HepG2 (cell line): ENCODE results near the gene SLC50A1. TPM values are rescaled to one million over a fixed set of nuclear protein-coding genes. Genes with fewer than 3 reads are reported as not detected.
A peak's percentile ranks its signal among the peaks of the same experiment; 100 is the strongest.

Experiments used
- ATAC-seq: fragments of 200-7000 bp; cut with Tn5 transposase; 3 replicates; pipeline ENCODE4 v1.9.1; 2020; ENCODE audit warnings: mild to moderate bottlenecking, moderate library complexity
- BruUV-seq: library from RNA; stranded (reverse); fragments of 400-500 nt; replicated peaks from 2 replicates; lab custom pipeline; 2021; lab: Mats Ljungman, UMichigan
- CTCF ChIA-PET: fragments of 300-600 bp; formaldehyde crosslinking; extraction: SDS; loops from one replicate; lab custom pipeline; 2021; ENCODE audit warnings: low total read pairs, inconsistent platforms, low intra/inter-chr PET ratio; lab: Yijun Ruan, JAX
- POLR2A ChIA-PET: fragments of 350-600 bp; sonication (Branson Sonifier 250); formaldehyde crosslinking; loops from one replicate; lab custom pipeline; 2020; ENCODE audit warnings: antibody characterized with exemption, inconsistent platforms; lab: Yijun Ruan, JAX
- DNase-seq: peaks from one replicate; pipeline ENCODE4 v3.0.0-alpha.2; 2015; ENCODE audit warnings: low spot score
- FAIRE-seq: peaks from 3 replicates; lab custom pipeline; 2011; peaks lifted over from hg19 to GRCh38; lab: Jason Lieb, UNC
- H2AFZ ChIP-seq: one replicate; pipeline ENCODE4 v1.6.1; 2011; ENCODE audit warnings: low read length, inconsistent platforms
- H3K27ac ChIP-seq: fragments of 300-600 bp; 3 replicates; pipeline ENCODE4 v1.8.0; 2011; ENCODE audit warnings: mixed run types, mild to moderate bottlenecking, mixed read lengths, low read length, inconsistent platforms; ENCODE audit not compliant: insufficient read depth; ENCODE audit errors: extremely low read length
- H3K27me3 ChIP-seq, 2 experiments: fragments of 200-600 bp in 1 of 2; 2 replicates in 1 of 2; 3 replicates in 1 of 2; pipeline versions ENCODE4 v1.6.0 to v1.8.0; 2011; ENCODE audit warnings: low read length in 2 of 2, mild to moderate bottlenecking in 2 of 2, moderate library complexity in 2 of 2, inconsistent platforms in 1 of 2; ENCODE audit not compliant: insufficient read depth in 2 of 2, control insufficient read depth in 1 of 2
- H3K36me3 ChIP-seq, 2 experiments: fragments of 200-600 bp in 1 of 2; replicated peaks in 1 of 2; 2 replicates in 1 of 2; 3 replicates in 1 of 2; pipeline versions ENCODE4 v1.5.1 to v1.8.0; 2011; ENCODE audit warnings: low read length in 2 of 2, inconsistent platforms in 1 of 2; ENCODE audit not compliant: insufficient read depth in 2 of 2, control insufficient read depth in 1 of 2
- H3K4me1 ChIP-seq: 2 replicates; pipeline ENCODE4 v1.5.1; 2012; ENCODE audit warnings: low read length, inconsistent platforms; ENCODE audit not compliant: insufficient read depth
- H3K4me2 ChIP-seq: 2 replicates; pipeline ENCODE4 v1.6.0; 2011; ENCODE audit warnings: low read depth, low read length, inconsistent platforms
- H3K4me3 ChIP-seq, 3 experiments: fragments of 200-600 bp in 1 of 3; sonication (generic), shearing (Covaris generic) in 1 of 3; replicated peaks in 1 of 3; 2 replicates each; pipeline ENCODE4 v1.5.1; 2011 to 2016; ENCODE audit warnings: low read length in 3 of 3, inconsistent platforms in 2 of 3, low read depth in 2 of 3, mild to moderate bottlenecking in 2 of 3, control low read depth in 1 of 3, mixed read lengths in 1 of 3; ENCODE audit not compliant: insufficient read depth in 1 of 3
- H3K79me2 ChIP-seq: one replicate; pipeline ENCODE4 v1.6.1; 2011; ENCODE audit warnings: low read length, inconsistent platforms; ENCODE audit not compliant: insufficient read depth
- H3K9ac ChIP-seq: 2 replicates; pipeline ENCODE4 v1.6.0; 2011; ENCODE audit warnings: mild to moderate bottlenecking, low read depth, low read length, inconsistent platforms; ENCODE audit not compliant: insufficient read depth
- H3K9me3 ChIP-seq: 2 replicates; pipeline ENCODE4 v1.5.1; 2012; ENCODE audit warnings: mild to moderate bottlenecking, low read length
- H4K20me1 ChIP-seq: 2 replicates; pipeline ENCODE4 v1.6.0; 2011; ENCODE audit warnings: inconsistent platforms, mild to moderate bottlenecking, low read length, moderate library complexity; ENCODE audit not compliant: insufficient read depth
- BCL6 ChIP-seq: IDR thresholded peaks from 2 replicates; pipeline ENCODE4 v1.6.1; 2016; ENCODE audit warnings: missing genetic modification reagents, missing compliant biosample characterization
- CHD4 ChIP-seq: fragments of 200-600 bp; sonication (generic); IDR thresholded peaks from 2 replicates; pipeline ENCODE4 v1.7.0; 2017; ENCODE audit warnings: mild to moderate bottlenecking, low read length, borderline replicate concordance
- DNMT3B ChIP-seq: conservative IDR thresholded peaks from 2 replicates; pipeline ENCODE4 v1.6.1; 2016; ENCODE audit warnings: missing biosample characterization, control low read depth
- ELF3 ChIP-seq: IDR thresholded peaks from 2 replicates; pipeline ENCODE4 v1.6.1; 2016; ENCODE audit warnings: missing genetic modification reagents, missing compliant biosample characterization
- HNRNPL ChIP-seq: fragments of 200-400 bp; formaldehyde crosslinking; IDR thresholded peaks from 2 replicates; pipeline ENCODE4 v1.6.1; 2017; ENCODE audit warnings: mild to moderate bottlenecking, low read depth, low read length
- MYC ChIP-seq: sonication (generic); formaldehyde crosslinking; IDR thresholded peaks from 2 replicates; pipeline ENCODE4 v1.9.0; 2021; ENCODE audit warnings: missing genetic modification reagents, borderline replicate concordance
- NR2F6 ChIP-seq, 2 experiments: IDR thresholded peaks; 2 replicates each; pipeline ENCODE4 v1.6.1; 2016; ENCODE audit warnings: antibody characterized with exemption in 1 of 2, mild to moderate bottlenecking in 1 of 2
- PATZ1 ChIP-seq: sonication (generic); formaldehyde crosslinking; IDR thresholded peaks from 2 replicates; pipeline ENCODE4 v1.4.0; 2020; ENCODE audit warnings: missing genetic modification reagents
- PHB2 ChIP-seq: fragments of 450-650 bp; IDR thresholded peaks from 2 replicates; pipeline ENCODE4 v1.6.1; 2018; ENCODE audit not compliant: partially characterized antibody
- THAP8 ChIP-seq: sonication (generic); formaldehyde crosslinking; IDR thresholded peaks from 2 replicates; pipeline ENCODE4 v1.5.1; 2020; ENCODE audit warnings: missing genetic modification reagents, mild to moderate bottlenecking, borderline replicate concordance
- ZFP1 ChIP-seq: IDR thresholded peaks from 2 replicates; pipeline ENCODE4 v1.6.1; 2016
- ZNF235 ChIP-seq: sonication (generic); formaldehyde crosslinking; IDR thresholded peaks from 2 replicates; pipeline ENCODE4 v1.8.1; 2023; ENCODE audit warnings: mild to moderate bottlenecking, missing genetic modification reagents, borderline replicate concordance
- ZNF468 ChIP-seq: sonication (generic); formaldehyde crosslinking; IDR thresholded peaks from 2 replicates; pipeline ENCODE4 v1.8.0; 2022; ENCODE audit warnings: mild to moderate bottlenecking, moderate library complexity, missing genetic modification reagents
- ZNF546 ChIP-seq: sonication (generic); formaldehyde crosslinking; conservative IDR thresholded peaks from 2 replicates; pipeline ENCODE4 v1.8.1; 2023; ENCODE audit warnings: mild to moderate bottlenecking, missing genetic modification reagents
- ZNF572 ChIP-seq: sonication (generic); formaldehyde crosslinking; IDR thresholded peaks from 2 replicates; pipeline ENCODE4 v1.5.1; 2020; ENCODE audit warnings: mild to moderate bottlenecking, missing genetic modification reagents
- ZNF607 ChIP-seq: sonication (generic); formaldehyde crosslinking; IDR thresholded peaks from 2 replicates; pipeline ENCODE4 v1.5.1; 2020; ENCODE audit warnings: missing genetic modification reagents, mild to moderate bottlenecking, borderline replicate concordance
- ZNF891 ChIP-seq: sonication (generic); formaldehyde crosslinking; IDR thresholded peaks from 2 replicates; pipeline ENCODE4 v1.5.0; 2020; ENCODE audit warnings: mild to moderate bottlenecking, missing genetic modification reagents
- WGBS: methylation state at CpG from one replicate; pipeline ENCODE4 v1.1.6; 2017; ENCODE audit warnings: low lambda C conversion rate; 5-methylcytosine and 5-hydroxymethylcytosine counted together
- in situ Hi-C: cut with HindIII; loops from 2 replicates; pipeline ENCODE4 v1.10.0; 2017; ENCODE audit warnings: low pct_unique_long_range_greater_than_20kb; ENCODE audit not compliant: extremely low pct_ligation_motif_present
- intact Hi-C: fragments of 100-400 bp; cut with micrococcal nuclease; formaldehyde crosslinking; loops from one replicate; pipeline ENCODE4 v1.10.0; 2022; ENCODE audit not compliant: unreplicated experiment
- polyA plus RNA-seq, 8 experiments: library from polyadenylated mRNA; depleted of rRNA in 3 of 8; stranded (reverse) in 7 of 8; unstranded in 1 of 8; fragments of >200 nt; fragmentation: Illumina TruSeq in 4 of 8; extraction: Trizol in 4 of 8; gene quantifications; 2 replicates each; pipeline versions ENCODE4 v1.2.1 to v1.2.3, GENCODE V29; 2011 to 2016; ENCODE audit warnings: low read depth in 4 of 8, missing spikeins in 1 of 8, mixed read lengths in 1 of 8; ENCODE audit not compliant: insufficient read depth in 1 of 8
- total RNA-seq, 5 experiments: library from RNA; depleted of rRNA; stranded (reverse); fragments of >200 nt; fragmentation: Illumina TruSeq; extraction: Trizol; gene quantifications; 2 replicates each; pipeline ENCODE4 v1.2.3, GENCODE V29; 2016; ENCODE audit warnings: low read depth in 1 of 5
- TF ChIP-seq, protein P1 (sequence below): sonication (generic); formaldehyde crosslinking; IDR thresholded peaks from 2 replicates; pipeline ENCODE4 v1.4.0; 2020; ENCODE audit warnings: mild to moderate bottlenecking, low read depth, missing genetic modification reagents
- TF ChIP-seq, protein P2 (sequence below): sonication (generic); formaldehyde crosslinking; conservative IDR thresholded peaks from 2 replicates; pipeline ENCODE4 v1.8.0; 2022; ENCODE audit warnings: low read depth, missing genetic modification reagents

SLC50A1 gene
- total and polyA plus RNA-seq, 2 of the 13 experiments (the other 11 are each of a cell fraction or from before 2014, with no cell fraction given), result 22.5 to 46.8 TPM

DNA sequence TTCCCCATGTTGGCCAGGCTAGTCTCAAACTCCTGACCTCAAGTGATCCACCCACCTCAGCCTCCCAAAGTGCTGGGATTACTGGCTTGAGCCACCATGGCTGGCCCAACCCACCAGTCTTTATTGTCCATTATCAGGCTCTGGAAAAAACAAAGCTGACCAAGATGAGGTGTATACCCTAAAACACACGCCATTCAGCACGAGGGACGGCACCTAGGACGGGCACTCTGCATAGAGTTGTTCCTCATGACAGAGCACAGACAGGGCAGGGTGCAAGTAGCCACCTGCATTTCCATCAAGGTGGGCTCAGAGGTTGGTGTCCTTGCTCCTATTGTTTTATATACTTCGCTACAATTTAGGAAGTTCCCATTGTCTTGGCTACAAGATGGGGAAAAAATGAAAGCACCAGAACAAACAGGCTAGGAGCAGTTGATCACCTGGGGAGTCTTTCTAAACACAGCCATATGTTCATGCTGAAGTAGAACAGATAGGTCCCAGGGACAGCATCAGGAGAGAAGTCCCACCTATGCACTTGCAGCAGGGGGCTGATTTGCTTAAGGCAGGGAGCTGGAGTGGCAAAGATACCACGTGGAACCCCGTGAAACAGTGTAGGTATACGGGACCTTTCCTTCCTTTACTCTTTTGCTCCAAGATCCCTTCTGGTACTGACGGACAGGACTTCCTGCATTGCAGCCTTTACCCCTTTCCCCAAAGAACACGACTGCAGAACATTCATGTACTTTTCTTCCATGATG is 33.0 kb downstream of the SLC50A1 start (continued):
- TF ChIP-seq, protein P1, sequence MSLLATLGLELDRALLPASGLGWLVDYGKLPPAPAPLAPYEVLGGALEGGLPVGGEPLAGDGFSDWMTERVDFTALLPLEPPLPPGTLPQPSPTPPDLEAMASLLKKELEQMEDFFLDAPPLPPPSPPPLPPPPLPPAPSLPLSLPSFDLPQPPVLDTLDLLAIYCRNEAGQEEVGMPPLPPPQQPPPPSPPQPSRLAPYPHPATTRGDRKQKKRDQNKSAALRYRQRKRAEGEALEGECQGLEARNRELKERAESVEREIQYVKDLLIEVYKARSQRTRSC, result no peak
- no peak for TF ChIP-seq PATZ1 (CRISPR knock-in tag)
- TF ChIP-seq ZNF572, result 0 out of 2 replicates have a peak, but pooled peaks have one; percentile 6
- TF ChIP-seq ZNF607 (CRISPR knock-in tag), result no peak
- TF ChIP-seq, all 625 proteins: peak for 1

DNA sequence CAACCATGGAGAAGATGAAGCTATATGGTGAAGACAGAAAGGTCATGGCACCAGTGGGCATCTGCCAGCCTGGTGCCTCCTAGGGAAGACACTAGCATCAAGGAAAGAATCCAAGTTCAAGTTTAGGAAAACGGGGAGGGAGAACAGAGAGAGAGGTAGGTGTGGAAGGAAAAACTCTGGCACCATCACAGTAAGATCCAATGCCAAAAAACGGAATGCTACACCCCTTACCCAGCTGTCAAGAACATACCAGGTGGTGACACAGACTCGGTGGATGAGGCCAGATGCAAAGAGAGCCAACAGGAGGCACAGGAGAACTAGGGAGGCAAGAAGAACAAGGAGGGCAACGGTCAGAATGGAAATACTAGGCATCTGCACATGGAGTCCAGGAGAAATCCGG is 33.9 kb downstream of the SLC50A1 start:
- 83% methylated on average over 5 of the region's 5 CpGs for WGBS
- CTCF ChIA-PET, result interaction anchor here (5.3 kb wide), 1 partner anchor 76 kb away, joined by 165 read pairs; no protein-coding TSS in a partner anchor
- DNase-seq (no peak), ATAC-seq (no peak), FAIRE-seq (no peak)
- Histone ChIP-seq H2AFZ (no peak overlapping the region), H3K9me3 (no peaks in the 10 kb centered on the region), H3K79me2 (peaks cover 10% of the 10 kb centered on the region), H3K27me3 (0 out of 5 replicates have a peak, but pooled peaks cover 0 to 8% of the 10 kb centered on the region in 2 experiments), H3K4me3 (no peak overlapping the region), H3K9ac (no peak overlapping the region), H3K4me2 (no peak overlapping the region), H3K4me1 (peaks cover 41% of the 10 kb centered on the region), H3K27ac (no peak overlapping the region), H3K36me3 (peaks cover 0 to 12% of the 10 kb centered on the region in 2 experiments; a peak in 2 of 5 replicates), H4K20me1 (no peaks in the 10 kb centered on the region)
- in situ Hi-C loops (loop anchor here (5.0 kb wide), 1 partner anchor 77 kb away; no protein-coding TSS in a partner anchor), intact Hi-C loops (no loop called here)
- BruUV-seq, result no TSS peak
- POLR2A ChIA-PET, result interaction anchor here (2.9 to 5.9 kb wide), 2 partner anchors 42 to 78 kb away, joined by 28 to 56 read pairs; partner anchors contain the start of gene EFNA1
- TF ChIP-seq CHD4 (no peak), THAP8 (no peak), BCL6 (CRISPR knock-in tag) (no peak), NR2F6 (IDR thresholded peaks at IDR 0.05) (no peak), NR2F6 (CRISPR knock-in tag; IDR thresholded peaks at IDR 0.05) (no peak), ZNF546 (CRISPR knock-in tag) (no peak), DNMT3B (CRISPR knock-in tag) (no peak), ZFP1 (CRISPR knock-in tag) (no peak), HNRNPL (no peak), PHB2 (no peak), ZNF235 (CRISPR knock-in tag) (no peak), ELF3 (no peak), ZNF891 (CRISPR knock-in tag) (no peak), ZNF468 (no peak), MYC (CRISPR knock-in tag) (no peak)
- TF ChIP-seq, protein P2, sequence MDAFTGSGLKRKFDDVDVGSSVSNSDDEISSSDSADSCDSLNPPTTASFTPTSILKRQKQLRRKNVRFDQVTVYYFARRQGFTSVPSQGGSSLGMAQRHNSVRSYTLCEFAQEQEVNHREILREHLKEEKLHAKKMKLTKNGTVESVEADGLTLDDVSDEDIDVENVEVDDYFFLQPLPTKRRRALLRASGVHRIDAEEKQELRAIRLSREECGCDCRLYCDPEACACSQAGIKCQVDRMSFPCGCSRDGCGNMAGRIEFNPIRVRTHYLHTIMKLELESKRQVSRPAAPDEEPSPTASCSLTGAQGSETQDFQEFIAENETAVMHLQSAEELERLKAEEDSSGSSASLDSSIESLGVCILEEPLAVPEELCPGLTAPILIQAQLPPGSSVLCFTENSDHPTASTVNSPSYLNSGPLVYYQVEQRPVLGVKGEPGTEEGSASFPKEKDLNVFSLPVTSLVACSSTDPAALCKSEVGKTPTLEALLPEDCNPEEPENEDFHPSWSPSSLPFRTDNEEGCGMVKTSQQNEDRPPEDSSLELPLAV, result no peak
